ENCODE results near the gene CNTNAP5.

GRCh38 chr2:124692216-124692615 lies 667.1 kb downstream of the CNTNAP5 start:
- TF ChIP-seq EZH2 (IDR thresholded peaks at IDR 0.05), result no peak
- no peak for TF ChIP-seq POLR2AphosphoS5 (IDR thresholded peaks at IDR 0.05; ENCODE audit: borderline replicate concordance, low read depth, low read length)
- no peak for TF ChIP-seq FOXP2 (optimal IDR thresholded peaks at IDR 0.05; ENCODE audit: control extremely low read depth, extremely low read length, insufficient read depth)
